GM21367 (cell line): ENCODE data around the gene HSP90AB1.

Experiments
- ATAC-seq: cut with Tn5 transposase; IDR thresholded peaks from one replicate; pipeline ENCODE4 v1.9.1; 2021; ENCODE audit not compliant: unreplicated experiment

HSP90AB1 gene

DNA sequence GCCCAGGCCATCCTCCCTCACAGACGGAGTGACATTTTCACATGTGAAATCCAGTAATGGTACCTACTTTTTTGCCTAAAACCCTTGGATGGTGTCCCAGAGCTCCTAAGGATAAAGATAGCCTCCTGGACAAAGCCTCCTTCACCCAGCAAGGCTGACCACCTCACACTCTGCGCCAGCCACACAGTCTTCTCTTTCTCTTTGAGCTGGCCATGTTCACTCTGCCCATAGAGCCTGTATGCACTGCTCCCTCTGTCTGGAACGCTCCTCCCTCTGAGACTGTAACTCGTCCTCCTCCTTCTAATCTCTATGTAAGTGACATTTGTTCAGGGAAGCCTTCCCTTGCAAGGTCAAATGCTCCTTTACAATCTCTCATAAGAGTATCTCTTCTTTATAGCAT, 38.0 kb downstream of the HSP90AB1 start:
- ATAC-seq = no peak

- no peak for ATAC-seq
Observed at GRCh38 chr6:44285552-44286284, 38.8 kb downstream of the HSP90AB1 start.

DNA sequence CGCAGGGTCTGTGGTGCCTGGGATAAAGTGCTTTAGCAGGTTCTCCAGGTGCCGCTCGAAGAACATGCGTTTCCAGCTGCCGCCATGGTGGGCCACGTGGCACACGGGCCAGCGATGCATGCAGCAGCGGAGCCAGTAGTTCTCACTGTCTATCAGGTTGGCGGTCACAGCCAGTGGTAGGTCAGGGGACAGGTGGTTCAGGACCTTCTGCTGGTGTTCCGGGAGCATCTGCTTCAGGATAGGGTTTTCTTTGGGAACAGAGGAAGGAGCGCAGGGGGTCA, 39.3 kb downstream of the HSP90AB1 start:
- ATAC-seq = no peak

GRCh38 chr6:44286747-44287146, 39.8 kb downstream of the HSP90AB1 start:
- ATAC-seq = no peak

GRCh38 chr6:44289726-44290260, 42.9 kb downstream of the HSP90AB1 start:
- ATAC-seq = no peak

DNA sequence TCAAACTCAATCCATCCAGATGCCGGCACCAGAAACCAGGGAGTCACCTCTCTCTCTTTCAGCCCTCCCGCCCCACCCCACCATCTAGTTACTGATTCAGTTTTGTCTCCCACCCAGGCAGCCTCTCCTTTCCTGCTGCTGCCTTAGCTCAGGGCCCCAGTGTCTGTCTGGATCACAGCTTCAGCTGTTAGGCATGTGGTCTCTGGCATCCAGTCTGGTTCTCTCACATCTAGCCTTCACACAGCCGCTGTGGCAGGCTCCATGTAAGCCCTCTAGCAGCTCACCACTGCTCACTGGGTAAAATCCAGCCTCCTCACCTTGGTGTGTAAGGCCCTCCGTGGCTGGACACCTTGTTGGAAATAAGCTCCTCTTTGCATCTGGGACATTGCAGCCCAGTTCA, 44.9 kb downstream of the HSP90AB1 start:
- no peak for ATAC-seq

GRCh38 chr6:44292661-44293365, 45.9 kb downstream of the HSP90AB1 start:
- ATAC-seq = no peak

DNA sequence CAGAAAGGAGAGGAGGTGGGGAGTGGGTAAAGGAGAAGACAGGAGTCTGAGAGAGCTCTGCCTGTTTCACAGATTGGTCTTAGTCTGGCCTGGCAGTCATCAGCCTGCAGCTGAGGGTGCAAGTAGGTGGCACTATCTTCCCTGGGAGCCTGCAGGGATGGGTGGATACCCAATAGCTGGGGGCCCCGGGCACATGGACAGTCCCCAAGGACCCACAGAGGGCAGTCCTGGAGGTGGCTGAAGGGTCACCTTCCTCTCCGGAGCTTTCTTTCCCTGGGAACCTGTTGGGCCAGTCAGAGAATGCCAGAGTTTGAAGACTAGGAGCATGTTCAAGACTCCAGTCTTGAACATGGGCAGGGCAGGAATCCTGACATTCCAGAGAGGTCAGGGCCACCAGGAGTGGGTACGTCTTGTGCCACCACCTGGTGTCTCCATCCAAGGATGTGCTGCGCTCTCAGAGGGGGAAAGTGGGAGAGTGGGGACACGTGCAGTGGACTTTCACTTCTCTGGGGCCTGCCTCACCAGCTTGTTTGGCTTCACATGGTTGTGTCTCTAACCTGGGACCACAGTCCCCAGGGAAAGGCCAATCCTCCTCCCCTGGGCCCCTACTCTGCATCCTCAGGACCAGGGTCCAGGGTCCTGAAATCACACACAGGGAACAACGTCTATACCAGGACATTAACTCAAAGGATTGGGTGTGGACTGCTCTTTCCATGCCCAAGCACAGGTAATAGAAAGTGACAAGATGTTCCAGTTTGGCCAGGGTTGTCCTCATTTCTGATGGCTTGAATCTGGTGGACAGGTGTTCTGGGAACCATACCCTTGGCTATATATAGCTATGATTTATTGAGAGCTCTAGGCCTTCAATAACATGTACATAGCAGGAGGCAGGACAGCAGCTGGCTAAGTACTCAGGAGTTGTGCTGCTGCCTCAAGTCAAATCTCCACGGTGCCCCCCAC, 48.2 kb downstream of the HSP90AB1 start:
- ATAC-seq = no peak

DNA sequence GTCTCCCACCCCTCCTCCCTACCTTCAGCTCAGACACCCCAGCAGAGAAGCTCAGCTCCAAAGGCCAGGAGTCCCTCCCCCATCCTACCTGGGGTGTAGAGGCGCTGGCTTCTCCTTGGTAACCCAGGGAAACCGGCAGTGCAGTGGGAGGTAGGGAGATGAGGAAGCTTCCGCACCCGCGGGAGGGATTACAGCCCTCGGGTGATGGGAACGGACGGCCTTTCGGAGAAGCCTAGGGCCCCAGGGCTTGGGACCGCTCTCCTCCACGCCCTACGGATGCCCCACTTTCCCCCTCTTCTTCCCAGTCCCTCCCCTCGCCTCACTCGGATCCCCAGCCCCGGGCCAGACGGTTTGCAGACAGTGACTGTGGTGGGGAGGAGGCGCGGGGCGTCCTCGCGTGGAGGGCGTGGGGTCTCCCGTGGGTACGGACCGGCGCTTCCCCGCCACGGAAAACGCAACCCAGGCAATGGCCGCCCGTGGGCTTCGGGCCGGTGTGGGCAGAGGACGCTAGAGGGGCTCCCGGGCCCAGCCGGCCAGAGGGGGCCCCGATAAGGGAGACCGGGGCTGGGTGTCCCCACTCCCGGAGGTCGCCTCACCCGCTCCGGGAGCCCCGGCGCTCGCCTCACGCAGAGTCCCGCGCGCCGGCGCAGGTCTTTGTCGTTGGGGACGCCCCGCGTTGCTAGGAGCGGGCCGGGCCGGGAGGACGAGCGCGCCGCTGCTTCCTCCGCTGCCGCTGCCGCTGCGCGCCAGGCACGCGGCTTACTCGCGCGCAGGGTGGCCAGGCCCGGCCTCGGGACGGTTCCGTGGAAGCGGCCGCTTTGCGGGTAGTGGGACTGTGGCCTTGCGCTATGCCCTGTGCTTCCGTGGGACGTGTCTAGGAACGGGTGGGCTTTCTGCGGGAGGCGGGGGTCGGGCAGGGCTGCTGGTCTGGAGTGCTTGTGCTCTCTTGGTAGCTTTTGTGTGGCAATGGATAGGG, 50.5 kb downstream of the HSP90AB1 start:
- no peak for ATAC-seq

- no peak for ATAC-seq
Observed at GRCh38 chr6:44298055-44298803, 51.3 kb downstream of the HSP90AB1 start.

DNA sequence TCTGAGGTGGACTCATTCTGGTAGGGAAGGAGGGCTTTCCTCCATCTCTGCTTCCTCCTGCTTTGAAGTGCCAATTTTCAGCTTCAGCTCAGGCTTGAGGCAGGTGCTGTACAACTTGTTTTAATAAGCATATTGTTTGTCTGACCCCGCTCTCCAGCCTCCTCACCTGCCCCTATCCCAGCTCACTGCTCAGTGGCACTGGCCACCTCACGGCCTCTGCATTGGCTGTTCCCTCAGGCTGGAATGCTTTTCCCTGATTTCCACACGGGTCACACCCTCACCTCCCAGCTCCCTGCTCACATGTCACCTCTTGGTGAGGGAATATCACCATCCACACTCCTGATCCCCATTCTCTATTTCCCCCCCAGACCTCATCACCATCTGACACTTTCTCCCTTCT, 52.0 kb downstream of the HSP90AB1 start:
- ATAC-seq = no peak

GRCh38 chr6:44300292-44300823, 53.5 kb downstream of the HSP90AB1 start:
- ATAC-seq = no peak

DNA sequence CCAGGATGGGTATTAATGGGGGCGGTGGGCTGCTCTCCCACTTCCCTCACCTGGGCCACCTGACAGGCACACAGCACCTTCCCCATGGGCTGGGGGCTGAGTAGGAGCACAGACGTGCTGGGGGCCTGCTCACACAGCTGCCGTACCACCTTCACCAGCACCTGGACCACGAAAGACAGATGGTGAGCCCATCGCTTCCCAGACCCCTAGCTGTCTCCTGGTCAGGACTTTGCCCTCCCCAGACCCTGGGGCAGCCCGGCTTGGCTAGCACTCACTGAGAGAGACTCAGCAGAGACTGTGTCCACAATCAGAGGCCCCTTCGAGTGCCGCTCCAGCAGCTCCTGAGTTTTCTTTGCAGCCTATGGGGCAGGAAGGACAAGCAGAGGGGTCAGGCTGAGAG, 54.2 kb downstream of the HSP90AB1 start:
- no peak for ATAC-seq

DNA sequence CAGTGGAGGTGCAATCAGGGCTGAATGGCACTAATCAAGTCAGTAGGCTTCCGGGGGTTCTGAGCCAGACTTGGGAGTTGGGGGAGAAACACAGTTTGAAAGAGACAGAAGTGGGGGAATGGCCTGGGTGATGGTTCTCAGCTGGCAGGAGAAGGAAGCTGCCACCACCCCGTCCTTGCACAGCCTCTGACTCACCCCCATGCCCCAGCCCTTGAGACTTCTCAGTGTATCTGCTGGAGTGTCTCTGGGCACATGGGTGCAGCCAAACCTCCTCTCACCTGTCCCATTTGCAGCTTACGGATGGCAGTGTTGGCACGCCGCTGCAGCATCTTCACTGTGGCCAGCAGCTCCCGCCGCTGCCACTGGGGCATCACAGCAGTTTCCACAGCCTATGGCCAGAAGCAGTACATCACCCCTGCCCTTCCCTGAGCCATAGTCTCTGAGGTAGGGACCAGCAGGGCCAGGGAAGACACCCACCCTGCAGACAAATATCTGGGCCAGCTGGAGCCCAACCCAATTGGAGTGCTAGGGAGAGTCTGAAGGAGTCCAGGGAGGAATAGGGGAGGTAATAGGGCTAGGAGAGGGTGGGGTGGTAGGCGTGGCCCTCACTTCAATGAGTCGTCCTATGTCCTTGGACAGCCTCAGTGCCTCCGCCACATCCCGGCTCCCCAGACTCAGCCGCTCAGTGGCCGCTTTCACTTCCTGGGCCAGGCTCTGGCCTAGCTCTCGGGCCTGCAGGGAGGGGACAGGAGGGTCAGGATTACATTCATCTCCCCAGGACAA, 55.1 kb downstream of the HSP90AB1 start:
- ATAC-seq = no peak

GRCh38 chr6:44302856-44303255, 56.0 kb downstream of the HSP90AB1 start:
- no peak for ATAC-seq
